Brain microvascular endothelial cell (primary cell): Measurements from ENCODE around the gene BTG3.

Source experiments
- DNase-seq: peaks from one replicate; pipeline ENCODE4 v3.0.0-alpha.2; 2020
- H3K27ac ChIP-seq: fragments of 250-450 bp; sonication (Bioruptor Pico); 2 replicates; pipeline ENCODE4 v1.5.1; 2020; ENCODE audit warnings: mild to moderate bottlenecking, moderate library complexity
- H3K27me3 ChIP-seq: fragments of 250-450 bp; sonication (Bioruptor Pico); replicated peaks from 2 replicates; pipeline ENCODE4 v1.5.1; 2020; ENCODE audit warnings: mild to moderate bottlenecking
- H3K36me3 ChIP-seq: fragments of 250-450 bp; sonication (Bioruptor Pico); replicated peaks from 2 replicates; pipeline ENCODE4 v1.5.1; 2020; ENCODE audit warnings: mild to moderate bottlenecking
- H3K4me3 ChIP-seq: 2 replicates; pipeline ENCODE4 v1.5.1; 2011; ENCODE audit warnings: low read depth, mild to moderate bottlenecking, control low read depth, low read length, moderate library complexity
- CTCF ChIP-seq: IDR thresholded peaks from 2 replicates; pipeline ENCODE4 v1.5.1; 2011; ENCODE audit warnings: low read depth, mild to moderate bottlenecking, moderate library complexity, low read length, control low read depth, inconsistent platforms; ENCODE audit errors: missing control alignments
- in situ Hi-C: cut with HindIII; loops from 2 replicates; pipeline ENCODE4 v1.10.0; 2017; ENCODE audit warnings: low sequenced_read_pairs, low pct_ligation_motif_present

BTG3 gene

GRCh38 chr21:17622018-17622417 is 9.3 kb upstream of the BTG3 start:
- TF ChIP-seq CTCF, result no peak
- DNase-seq, result no peak
- no peaks in the 10 kb centered on the region for H3K27me3 ChIP-seq
- in situ Hi-C loops, result no loop called here
- H3K27ac ChIP-seq, result no peak overlapping the region
- no peaks in the 10 kb centered on the region for H3K36me3 ChIP-seq
- H3K4me3 ChIP-seq, result no peak overlapping the region

GRCh38 chr21:17616831-17617230 is 4.1 kb upstream of the BTG3 start:
- no peak for TF ChIP-seq CTCF
- Histone ChIP-seq H3K27me3 (no peaks in the 10 kb centered on the region), H3K4me3 (no peak overlapping the region), H3K36me3 (no peaks in the 10 kb centered on the region), H3K27ac (no peak overlapping the region)
- in situ Hi-C loops, result no loop called here
- DNase-seq, result no peak

GRCh38 chr21:17613242-17613676 is 558 bp upstream of the BTG3 start:
- Histone ChIP-seq H3K27me3 (no peaks in the 10 kb centered on the region), H3K27ac (no peak overlapping the region), H3K4me3 (peak overlapping the region; percentile 87), H3K36me3 (no peaks in the 10 kb centered on the region)
- in situ Hi-C loops, result no loop called here
- peak; percentile 21 for TF ChIP-seq CTCF
- no peak for DNase-seq

GRCh38 chr21:17612023-17612564 is 607 bp downstream of the BTG3 start:
- Histone ChIP-seq H3K27ac (peak overlapping the region; percentile 85), H3K36me3 (peaks cover 3% of the 10 kb centered on the region), H3K27me3 (no peaks in the 10 kb centered on the region), H3K4me3 (peak overlapping the region; percentile 87)
- DNase-seq, result peak; percentile 18
- TF ChIP-seq CTCF, result no peak
- in situ Hi-C loops, result no loop called here

GRCh38 chr21:17611414-17612022 is 1.2 kb downstream of the BTG3 start:
- H3K36me3 ChIP-seq, result peaks cover 3% of the 10 kb centered on the region
- H3K27ac ChIP-seq, result peak overlapping the region; percentile 85
- TF ChIP-seq CTCF, result peak; percentile 20
- H3K4me3 ChIP-seq, result peak overlapping the region; percentile 87
- in situ Hi-C loops, result no loop called here
- DNase-seq, result peak; percentile 90
- no peaks in the 10 kb centered on the region for H3K27me3 ChIP-seq

GRCh38 chr21:17610911-17611310 is 1.8 kb downstream of the BTG3 start:
- Histone ChIP-seq H3K27ac (peak overlapping the region; percentile 85), H3K36me3 (peaks cover 3% of the 10 kb centered on the region), H3K4me3 (peak overlapping the region; percentile 87), H3K27me3 (no peaks in the 10 kb centered on the region)
- in situ Hi-C loops, result no loop called here
- no peak for DNase-seq
- no peak for TF ChIP-seq CTCF
